Neural cell (in vitro differentiated cells): ENCODE data around the gene PTTG1IP. TPM values are rescaled to one million over a fixed set of nuclear protein-coding genes. Genes with fewer than 3 reads are reported as not detected.

Source experiments
- H2AFZ ChIP-seq: fragments of 200-600, 300-800 bp; sonication (generic), shearing (Covaris generic); 2 replicates; pipeline ENCODE4 v1.6.0; 2014; ENCODE audit warnings: low read depth, mild to moderate bottlenecking, antibody characterized with exemption, low read length, moderate library complexity
- H3F3A ChIP-seq: fragments of 200-600 bp; shearing (Covaris generic); 2 replicates; pipeline ENCODE4 v1.6.1; 2016; ENCODE audit warnings: mild to moderate bottlenecking, moderate library complexity, mixed read lengths, antibody characterized with exemption, low read length; ENCODE audit not compliant: insufficient read depth, poor library complexity, severe bottlenecking
- H3K27ac ChIP-seq: fragments of 200-600, 300-800 bp; sonication (generic), shearing (Covaris generic); 2 replicates; pipeline ENCODE4 v1.5.1; 2014; ENCODE audit warnings: mild to moderate bottlenecking, low read length, moderate library complexity
- H3K27me3 ChIP-seq: fragments of 300-800, 200-600 bp; sonication (generic), shearing (Covaris generic); 2 replicates; pipeline ENCODE4 v1.6.0; 2014; ENCODE audit warnings: mild to moderate bottlenecking, low read depth, low read length, moderate library complexity; ENCODE audit not compliant: insufficient read depth
- H3K36me3 ChIP-seq: fragments of 300-800, 200-600 bp; sonication (generic), shearing (Covaris generic); 2 replicates; pipeline ENCODE4 v1.5.1; 2014; ENCODE audit warnings: mild to moderate bottlenecking, antibody characterized with exemption, low read length, moderate library complexity; ENCODE audit not compliant: insufficient read depth
- H3K4me2 ChIP-seq: fragments of 300-800, 200-600 bp; sonication (generic), shearing (Covaris generic); 2 replicates; pipeline ENCODE4 v1.6.0; 2014; ENCODE audit warnings: mild to moderate bottlenecking, low read length
- H3K4me3 ChIP-seq: fragments of 300-800, 200-600 bp; sonication (generic), shearing (Covaris generic); 2 replicates; pipeline ENCODE4 v1.5.1; 2014; ENCODE audit warnings: mild to moderate bottlenecking, low read length, moderate library complexity
- H3K79me2 ChIP-seq: fragments of 200-600 bp; shearing (Covaris generic); replicated peaks from 2 replicates; pipeline ENCODE4 v1.6.0; 2014; ENCODE audit warnings: mild to moderate bottlenecking, low read length, moderate library complexity; ENCODE audit not compliant: insufficient read depth
- H3K9ac ChIP-seq: fragments of 300-800, 200-600 bp; sonication (generic), shearing (Covaris generic); 2 replicates; pipeline ENCODE4 v1.6.1; 2016; ENCODE audit warnings: mild to moderate bottlenecking, low read length, mixed read lengths
- H3K9me2 ChIP-seq: fragments of 200-600 bp; shearing (Covaris generic); 2 replicates; pipeline ENCODE4 v1.6.1; 2016; ENCODE audit warnings: mild to moderate bottlenecking, low read length, mixed read lengths; ENCODE audit not compliant: insufficient read depth
- H3K9me3 ChIP-seq: fragments of 200-600, 300-800 bp; sonication (generic), shearing (Covaris generic); 2 replicates; pipeline ENCODE4 v1.6.1; 2016; ENCODE audit warnings: mild to moderate bottlenecking, mixed run types, low read length, moderate library complexity, mixed read lengths
- H4K20me1 ChIP-seq: fragments of 200-600 bp; shearing (Covaris generic); 2 replicates; pipeline ENCODE4 v1.6.1; 2016; ENCODE audit warnings: mild to moderate bottlenecking, mixed run types; ENCODE audit not compliant: insufficient read depth
- CTCF ChIP-seq: fragments of 450-650 bp; IDR thresholded peaks from 2 replicates; pipeline ENCODE4 v1.5.1; 2014; ENCODE audit warnings: antibody characterized with exemption, mild to moderate bottlenecking, moderate library complexity; ENCODE audit not compliant: poor library complexity, severe bottlenecking
- EP300 ChIP-seq: fragments of 450-650 bp; conservative IDR thresholded peaks from 2 replicates; pipeline ENCODE4 v1.6.1; 2014; ENCODE audit warnings: antibody characterized with exemption, mild to moderate bottlenecking, moderate library complexity; ENCODE audit not compliant: poor library complexity, severe bottlenecking
- EZH2 ChIP-seq: fragments of 200-600, 300-800 bp; shearing (Covaris generic), sonication (generic); IDR thresholded peaks from 2 replicates; pipeline ENCODE4 v1.6.1; 2014; ENCODE audit warnings: antibody characterized with exemption, low read length, borderline replicate concordance, mild to moderate bottlenecking; ENCODE audit not compliant: insufficient read depth, poor library complexity, severe bottlenecking
- MXI1 ChIP-seq: fragments of 450-650 bp; conservative IDR thresholded peaks from 2 replicates; pipeline ENCODE4 v1.6.1; 2014; ENCODE audit warnings: antibody characterized with exemption, mild to moderate bottlenecking; ENCODE audit not compliant: poor library complexity, severe bottlenecking
- POLR2AphosphoS5 ChIP-seq: IDR thresholded peaks from 2 replicates; pipeline ENCODE4 v1.6.1; 2012
- RAD21 ChIP-seq: fragments of 450-650 bp; conservative IDR thresholded peaks from 2 replicates; pipeline ENCODE4 v1.6.1; 2014; ENCODE audit warnings: antibody characterized with exemption, mild to moderate bottlenecking, moderate library complexity
- REST ChIP-seq: IDR thresholded peaks from 2 replicates; pipeline ENCODE4 v1.6.1; 2012; ENCODE audit warnings: borderline replicate concordance
- SMC3 ChIP-seq: fragments of 450-650 bp; conservative IDR thresholded peaks from 2 replicates; pipeline ENCODE4 v1.6.1; 2014; ENCODE audit warnings: antibody characterized with exemption, mild to moderate bottlenecking, moderate library complexity; ENCODE audit not compliant: poor library complexity
- TAF1 ChIP-seq: IDR thresholded peaks from 2 replicates; pipeline ENCODE4 v1.6.1; 2012; ENCODE audit warnings: low read depth
- polyA plus RNA-seq: library from polyadenylated mRNA; depleted of rRNA; stranded (reverse); fragments of >200 nt; gene quantifications from 2 replicates; pipeline ENCODE4 v1.2.3, GENCODE V29; 2014

Gene PTTG1IP
- polyA plus RNA-seq, 1 donor from 2014 or later = 152 TPM

GRCh38 chr21:44810779-44811178 lies 62.7 kb downstream of the PTTG1IP start:
- TF ChIP-seq SMC3 (no peak), MXI1 (no peak), RAD21 (no peak), CTCF (no peak), REST (no peak), POLR2AphosphoS5 (no peak), EP300 (no peak), TAF1 (no peak)
- H3K79me2 ChIP-seq = no peaks in the 10 kb centered on the region

DNA sequence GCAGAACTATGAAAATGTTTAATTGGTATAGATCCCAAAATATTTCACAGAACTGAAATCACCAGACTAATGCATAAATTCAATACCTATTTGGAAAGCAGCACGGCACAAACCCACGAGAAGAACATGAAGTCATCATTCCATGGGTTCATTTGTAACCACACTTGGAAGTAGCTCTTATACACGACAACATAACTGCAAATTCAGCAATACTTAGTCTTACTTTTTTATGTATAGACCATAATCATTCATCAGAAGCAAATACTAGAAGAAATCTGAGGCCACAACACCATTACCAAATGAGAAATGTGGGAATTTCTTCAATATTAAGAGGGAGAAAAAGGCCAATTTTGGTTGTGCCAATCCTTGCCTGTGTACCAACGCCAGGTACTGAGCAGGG lies 67.6 kb downstream of the PTTG1IP start:
- Histone ChIP-seq H3K9ac (no peak overlapping the region), H3K4me3 (no peak overlapping the region), H3K4me2 (no peak overlapping the region), H3K27me3 (no peaks in the 10 kb centered on the region), H4K20me1 (no peaks in the 10 kb centered on the region), H3F3A (no peaks in the 10 kb centered on the region), H3K9me3 (no peaks in the 10 kb centered on the region), H3K27ac (no peak overlapping the region), H3K9me2 (no peaks in the 10 kb centered on the region), H2AFZ (no peak overlapping the region), H3K36me3 (no peaks in the 10 kb centered on the region), H3K79me2 (peaks cover 3% of the 10 kb centered on the region)
- no peak for TF ChIP-seq SMC3
- TF ChIP-seq CTCF = no peak
- TF ChIP-seq RAD21 = no peak
- no peak for TF ChIP-seq REST
- TF ChIP-seq MXI1 = no peak
- TF ChIP-seq TAF1 = no peak
- TF ChIP-seq POLR2AphosphoS5 = no peak
- no peak for TF ChIP-seq EZH2
- TF ChIP-seq EP300 = no peak

More at GRCh38 chr21:44810779-44811178, 62.7 kb downstream of the PTTG1IP start:
- no peaks in the 10 kb centered on the region for H3K36me3 ChIP-seq
- H3K9me2 ChIP-seq = no peaks in the 10 kb centered on the region
- H4K20me1 ChIP-seq = no peaks in the 10 kb centered on the region
- no peak overlapping the region for H3K9ac ChIP-seq
- H2AFZ ChIP-seq = no peak overlapping the region
- no peaks in the 10 kb centered on the region for H3K9me3 ChIP-seq
- H3K27ac ChIP-seq = no peak overlapping the region
- H3K27me3 ChIP-seq = no peaks in the 10 kb centered on the region
- no peak overlapping the region for H3K4me2 ChIP-seq
- no peaks in the 10 kb centered on the region for H3F3A ChIP-seq
- H3K4me3 ChIP-seq = no peak overlapping the region
